Stimulated activated CD4-positive, alpha-beta T cell treated with anti-CD3 and anti-CD28 coated beads, TNF-alpha, amount 100 ng/mL, for 48 hours (primary cell): Measurements from ENCODE around the gene MUC13.

ENCODE experiments used
- DNase-seq, 3 donors: peaks; one replicate each; pipeline ENCODE4 v3.0.0-alpha.2; 2020; ENCODE audit warnings: low read depth in 3 of 3

MUC13 gene

DNA sequence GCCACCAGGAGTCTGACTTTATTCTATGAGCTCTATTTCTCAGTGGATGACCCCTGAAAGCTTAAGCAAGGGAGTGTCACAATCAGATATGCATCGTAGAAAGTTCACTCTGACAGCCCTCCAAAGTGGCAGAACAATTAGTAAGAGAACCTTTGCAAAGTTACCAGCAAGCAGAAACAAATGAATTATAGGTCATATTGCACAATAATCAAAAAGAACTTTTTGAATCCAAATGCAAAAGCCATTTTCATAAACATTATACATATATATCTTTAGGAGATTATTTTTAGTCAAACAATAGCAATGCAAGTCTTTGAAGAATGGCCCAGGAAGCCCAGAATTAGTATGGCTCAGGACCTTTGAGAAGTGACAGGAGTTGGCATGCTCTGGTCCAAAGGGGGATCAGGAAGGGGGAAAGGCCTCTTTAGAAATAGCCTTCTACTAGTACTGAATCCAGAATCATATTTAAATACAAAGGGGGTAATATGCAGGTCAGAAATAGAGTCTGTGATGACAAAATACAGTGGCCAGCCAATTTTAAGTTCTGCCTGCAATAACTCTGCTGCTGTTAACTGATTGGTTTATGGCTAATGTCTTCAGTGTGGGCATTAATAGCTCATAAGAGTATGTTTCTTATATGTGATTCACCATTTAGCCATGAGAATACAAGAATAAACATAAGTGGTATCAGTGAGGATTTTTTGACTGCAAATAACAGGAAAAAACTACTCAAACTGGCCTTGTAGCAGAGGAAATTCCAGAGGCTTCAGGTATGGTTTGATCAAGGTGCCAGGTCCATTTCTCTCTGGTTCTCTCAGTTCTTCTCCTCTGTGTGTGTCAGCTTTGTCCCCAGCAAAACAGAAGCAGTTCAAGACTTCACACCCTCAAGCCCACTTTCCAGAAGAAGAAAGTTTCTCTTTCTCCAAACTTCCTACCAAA lies 30.4 kb downstream of the MUC13 start:
- DNase-seq: no peak

DNA sequence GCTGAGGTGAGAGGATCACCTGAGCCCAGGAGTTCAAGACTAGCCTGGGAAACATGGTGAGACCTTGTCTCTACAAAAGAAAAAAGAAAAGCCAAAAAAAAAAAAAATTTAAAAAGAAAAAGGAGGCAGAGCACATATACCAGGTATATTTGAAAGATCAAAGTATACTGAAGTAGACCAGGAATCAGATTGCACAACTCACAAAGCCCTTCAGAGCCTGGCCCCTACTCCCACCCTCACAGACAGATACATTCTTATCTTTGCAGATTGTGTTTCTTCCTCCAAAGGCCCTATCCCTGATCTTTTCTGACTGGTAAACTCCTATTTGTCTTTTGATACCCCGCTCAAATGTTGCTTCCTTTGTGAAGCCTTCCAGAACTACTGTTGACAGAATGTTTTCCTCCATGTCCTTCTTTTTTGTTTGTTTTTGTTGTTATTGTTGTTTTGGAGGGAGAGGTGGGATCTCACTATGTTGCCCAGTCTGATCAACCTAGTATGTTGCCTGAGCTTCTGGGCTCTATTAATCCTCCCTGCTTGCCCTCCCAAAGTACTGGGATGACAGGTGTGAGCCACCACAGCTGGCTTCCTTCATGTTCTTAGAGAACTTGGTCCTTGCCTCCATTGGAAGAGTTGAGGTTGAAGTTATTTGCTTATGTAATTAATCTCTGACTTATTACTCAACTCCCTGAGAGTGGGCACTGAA lies 37.6 kb downstream of the MUC13 start:
- DNase-seq: no peak

DNA sequence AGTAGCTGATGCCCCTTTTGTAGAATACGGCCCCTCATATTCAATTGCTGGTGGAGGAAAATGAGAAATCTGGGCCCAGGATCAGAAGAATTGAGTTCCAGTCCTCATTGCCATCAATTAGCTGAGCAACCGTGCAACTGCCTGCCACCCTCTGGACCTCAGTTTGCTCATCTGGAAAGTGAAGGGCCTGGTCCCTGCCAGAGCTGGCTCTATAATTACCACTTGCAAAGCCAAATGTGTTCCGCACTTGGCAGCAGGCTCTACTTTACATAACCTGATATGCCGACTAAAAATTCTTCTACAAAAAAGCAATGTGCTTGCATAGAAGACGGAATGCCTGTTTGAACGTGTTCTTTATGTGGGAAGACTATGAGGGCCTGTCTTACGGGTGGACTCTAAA lies 38.8 kb downstream of the MUC13 start:
- no peak for DNase-seq

DNA sequence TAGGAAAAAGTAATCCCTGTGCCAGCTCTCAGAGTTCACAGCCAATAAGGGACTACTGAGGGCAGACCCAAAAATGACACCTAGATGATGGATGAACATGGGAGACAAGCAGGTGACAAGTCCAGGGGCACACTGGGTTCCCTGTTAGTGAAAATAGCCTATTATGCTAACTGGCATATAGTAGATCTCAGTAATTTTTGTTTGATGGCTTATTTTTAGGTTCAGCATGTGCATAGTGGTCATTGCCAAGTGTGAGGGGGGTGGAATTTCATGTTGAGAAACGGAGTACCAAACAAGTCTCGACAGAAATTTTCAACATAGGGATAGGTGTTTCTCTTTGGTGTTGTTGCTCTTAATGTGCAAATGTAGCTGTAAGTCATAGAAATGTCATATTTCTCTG lies 41.0 kb downstream of the MUC13 start:
- DNase-seq: no peak

DNA sequence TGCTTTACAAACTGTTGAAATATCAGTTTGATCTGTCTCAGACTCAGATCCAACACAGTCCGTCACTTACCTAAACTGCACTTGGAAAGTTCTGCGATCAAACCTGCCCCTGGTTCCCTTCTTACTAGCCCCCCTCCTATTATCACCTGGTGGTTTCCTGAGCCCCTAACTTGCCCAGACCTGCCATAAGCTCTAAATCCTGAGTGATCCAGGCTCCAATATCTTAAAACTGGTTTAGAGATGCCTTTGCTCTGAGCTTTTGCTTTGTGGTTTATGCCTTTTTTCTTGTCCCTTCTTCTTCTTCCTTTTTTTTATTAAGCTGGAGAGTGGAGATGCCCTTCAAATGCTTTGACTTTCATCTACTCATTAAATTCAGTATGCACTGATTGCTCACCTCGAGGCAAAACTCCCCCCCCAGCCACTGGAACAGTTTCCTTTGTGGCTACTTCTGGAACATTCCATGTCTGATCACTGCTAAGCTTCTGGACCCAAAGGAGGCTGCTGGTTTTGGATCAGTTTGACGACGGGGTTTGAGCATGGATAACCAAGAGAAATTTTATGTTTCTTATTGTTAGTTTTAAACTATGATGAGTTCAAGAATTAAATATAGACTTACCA lies 43.9 kb downstream of the MUC13 start:
- DNase-seq: no peak

DNA sequence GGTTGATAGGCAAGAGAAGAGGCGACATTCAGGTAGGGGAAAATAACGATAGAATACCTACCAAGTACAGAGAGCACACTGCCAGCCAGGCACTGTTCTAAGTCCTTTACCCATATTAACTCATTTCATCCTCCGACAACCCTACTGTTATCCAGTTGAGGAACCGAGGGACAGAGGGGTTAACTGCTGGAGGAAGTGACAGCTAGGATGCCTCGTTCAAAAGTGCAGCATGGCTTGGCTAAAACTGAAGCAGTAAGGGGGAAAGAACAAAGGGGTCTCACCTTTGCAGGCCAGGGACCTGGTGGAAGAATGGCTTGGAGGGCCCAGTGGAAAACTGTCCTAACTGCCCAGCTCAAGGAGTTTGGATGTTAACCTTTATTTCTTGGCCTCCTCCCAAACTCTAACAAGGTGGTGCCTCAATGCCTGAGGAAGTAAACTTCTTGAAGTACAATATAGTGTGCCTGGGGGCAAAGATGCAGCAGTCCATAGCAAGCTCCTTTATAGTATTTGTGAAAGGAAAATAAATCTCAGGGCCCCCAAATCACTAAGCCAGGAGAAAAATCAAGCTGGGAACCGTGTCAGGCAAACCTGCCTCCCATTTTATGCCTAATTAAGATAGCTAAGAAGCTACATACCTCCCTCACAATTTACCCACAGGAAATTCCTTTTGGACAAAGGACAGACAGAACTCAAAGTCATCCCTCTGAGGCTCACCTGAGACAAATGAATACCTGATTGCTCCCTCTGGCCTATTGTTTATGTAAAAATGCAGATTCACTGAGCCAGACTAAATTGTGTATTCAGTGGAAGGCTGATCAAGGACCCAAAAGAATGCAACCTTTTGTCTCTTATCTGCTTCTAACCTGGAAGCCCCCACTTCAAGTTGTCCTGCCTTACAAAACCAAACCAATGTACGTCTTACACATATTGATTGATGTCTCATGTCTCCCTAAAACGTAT lies 45.8 kb downstream of the MUC13 start:
- no peak for DNase-seq

DNA sequence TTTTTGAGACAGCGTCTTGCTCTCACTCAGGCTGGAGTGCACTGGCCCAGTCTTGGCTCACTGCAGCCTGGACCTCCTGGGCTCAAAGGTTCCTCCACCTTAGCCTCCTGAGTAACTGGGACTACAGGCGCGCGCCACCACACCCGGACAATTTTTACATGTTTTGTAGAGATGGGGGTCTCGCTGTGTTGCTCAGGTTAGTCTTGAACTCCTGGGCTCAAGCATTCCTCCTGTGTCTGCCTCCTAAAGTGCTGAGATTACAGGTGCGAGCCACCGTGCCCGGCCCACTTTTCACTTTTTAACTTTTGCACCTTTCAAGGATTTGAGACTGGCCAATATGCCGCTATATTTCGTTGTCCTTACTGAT lies 46.6 kb downstream of the MUC13 start:
- no peak for DNase-seq

DNA sequence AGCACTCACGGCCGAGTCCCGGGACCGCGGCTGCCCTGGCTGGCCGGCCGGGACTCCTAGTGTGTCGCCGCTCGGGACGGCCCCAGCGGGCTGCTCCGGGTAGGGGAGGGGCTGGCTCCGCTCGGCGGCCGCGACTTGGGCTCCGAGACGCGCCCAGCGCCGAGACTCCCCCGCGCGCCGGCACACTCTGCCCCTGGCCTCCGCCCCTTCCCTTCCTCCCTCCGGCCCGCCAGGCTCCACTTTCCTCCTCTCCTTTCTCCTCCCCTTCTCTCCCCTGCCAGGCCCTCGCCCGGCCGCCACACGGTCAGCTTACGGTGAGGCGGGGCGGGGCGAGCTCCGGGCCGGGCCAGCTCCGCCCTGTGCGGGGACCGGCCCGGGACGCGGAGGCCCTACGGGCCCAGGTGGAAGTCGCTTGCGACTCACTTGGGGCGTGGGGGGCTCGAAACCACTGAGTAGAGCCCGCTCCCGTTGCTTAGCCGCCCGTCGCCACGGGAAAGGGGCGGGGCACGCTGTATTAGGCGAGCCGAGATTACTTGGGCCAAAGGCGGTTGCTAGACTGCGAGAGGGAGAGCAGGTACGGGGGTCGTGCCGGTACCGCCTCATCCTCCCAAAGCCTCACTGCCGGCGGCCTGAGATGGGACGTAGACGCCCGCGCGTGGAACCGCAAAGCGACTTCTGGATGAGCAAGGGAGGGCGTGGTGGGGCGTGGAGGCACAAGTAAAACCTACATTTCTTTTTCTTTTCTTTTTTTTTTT lies 47.2 kb downstream of the MUC13 start, which contains the start of gene ITGB5:
ITGB5 (minus strand) TSS at position 189 of the 755 bp plus-strand sequence. CDS start 365 bp downstream, outside the sequence.
- peak in 1 of 3 donors; percentile 21 for DNase-seq

DNA sequence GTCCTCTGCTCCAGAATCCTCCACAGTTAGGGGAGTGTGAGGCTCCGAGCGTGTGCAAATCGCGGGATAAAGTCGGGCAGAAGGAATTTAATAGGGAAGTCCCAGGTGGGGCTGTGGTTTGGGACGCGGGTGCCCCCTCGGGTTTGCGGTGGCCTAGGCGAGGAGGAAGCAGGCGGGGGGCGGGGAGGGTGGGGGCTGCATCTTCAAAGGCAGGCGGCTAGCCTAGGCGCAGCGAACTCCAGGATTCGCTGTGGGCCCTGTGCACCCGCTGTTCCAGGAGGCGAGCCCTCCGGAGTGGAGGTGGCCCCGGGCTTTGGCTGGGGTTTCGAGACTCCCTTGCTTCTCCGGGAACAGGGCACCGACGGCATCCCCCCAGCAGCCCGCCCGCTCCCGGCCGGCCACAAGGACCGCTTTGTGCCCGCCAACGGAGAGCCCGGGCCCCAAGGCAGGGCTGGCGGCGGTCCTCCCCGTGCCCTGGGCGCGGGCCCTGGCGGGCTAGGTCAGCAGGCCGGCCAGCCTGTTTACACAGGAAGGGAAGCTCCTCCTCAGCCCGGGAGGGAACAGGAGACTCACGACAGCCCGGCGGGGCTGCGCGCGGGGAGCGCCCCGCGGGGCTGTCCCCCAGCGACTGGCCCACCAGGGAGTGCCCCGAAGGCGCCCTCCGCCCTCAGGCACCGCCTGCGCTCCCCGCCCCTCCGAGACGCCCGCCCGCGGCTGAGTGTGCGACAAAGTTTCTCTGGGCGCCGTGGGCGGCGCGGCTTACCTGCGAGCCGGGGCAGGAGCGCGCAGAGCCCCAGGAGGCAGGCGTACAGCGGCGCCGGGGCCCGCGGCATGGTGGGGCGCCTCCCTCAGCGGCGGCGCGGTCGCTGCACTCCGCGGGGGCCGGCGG lies 48.1 kb downstream of the MUC13 start:
- DNase-seq: peak in 1 of 3 donors; percentile 11

DNA sequence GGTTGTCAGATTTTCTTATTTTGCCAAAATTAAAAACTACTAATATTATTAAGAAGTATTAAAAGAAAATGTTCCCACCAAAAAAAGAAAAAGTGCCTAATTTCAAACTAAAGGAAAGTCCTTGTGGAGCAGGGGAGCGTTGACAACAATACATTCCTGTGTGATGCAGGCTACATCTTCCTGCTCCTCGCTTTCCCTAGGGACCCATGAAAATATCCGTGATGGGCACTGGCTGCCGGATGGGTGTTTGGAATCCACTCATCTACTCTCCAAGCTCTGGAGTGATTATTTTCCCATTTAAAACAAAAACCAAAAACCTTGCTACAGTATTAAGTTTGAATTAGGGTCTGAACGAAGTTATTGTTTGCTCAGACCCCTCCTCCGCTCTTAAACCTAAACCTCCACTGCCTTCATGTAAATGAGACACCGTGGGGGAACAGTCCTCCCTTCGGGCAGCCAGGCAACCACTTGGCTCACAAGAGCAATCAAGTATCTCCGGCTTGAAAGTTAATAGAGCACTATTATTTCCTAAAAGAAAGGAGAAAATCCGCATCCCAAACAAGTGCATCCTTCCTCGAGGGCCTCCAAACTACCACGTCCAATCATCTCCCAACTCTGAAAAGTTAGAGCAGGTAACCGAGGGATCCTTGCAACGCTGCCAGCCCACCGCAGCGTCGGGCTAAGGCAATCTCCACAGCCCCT lies 48.9 kb downstream of the MUC13 start:
- DNase-seq: no peak

DNA sequence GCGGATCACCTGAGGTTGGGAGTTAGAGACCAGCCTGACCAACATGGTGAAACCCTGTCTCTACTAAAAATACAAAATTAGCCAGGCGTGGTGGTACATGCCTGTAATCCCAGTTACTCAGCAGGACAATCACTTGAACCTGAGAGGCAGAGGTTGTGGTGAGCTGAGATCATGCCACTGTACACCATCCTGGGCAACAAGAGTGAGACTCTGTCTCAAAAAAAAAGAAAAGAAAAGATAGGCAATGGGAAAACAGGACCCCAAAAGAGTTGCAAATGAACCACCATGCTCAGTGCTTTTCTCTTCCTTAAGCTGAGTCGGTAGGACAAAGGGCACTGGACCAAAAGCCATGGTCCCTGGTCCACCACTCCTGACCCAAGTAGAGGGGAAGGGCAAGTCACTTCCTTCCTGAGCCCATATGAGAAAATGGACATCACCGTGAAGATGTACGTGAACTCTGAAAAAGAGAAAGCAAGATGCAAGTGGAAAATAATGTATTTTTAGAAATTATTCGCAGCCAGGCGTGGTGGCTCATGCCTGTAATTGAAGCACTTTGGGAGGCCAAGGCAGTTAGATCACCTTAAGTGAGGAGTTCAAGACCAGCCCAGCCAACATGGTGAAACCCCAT lies 50.0 kb downstream of the MUC13 start:
- DNase-seq: no peak

DNA sequence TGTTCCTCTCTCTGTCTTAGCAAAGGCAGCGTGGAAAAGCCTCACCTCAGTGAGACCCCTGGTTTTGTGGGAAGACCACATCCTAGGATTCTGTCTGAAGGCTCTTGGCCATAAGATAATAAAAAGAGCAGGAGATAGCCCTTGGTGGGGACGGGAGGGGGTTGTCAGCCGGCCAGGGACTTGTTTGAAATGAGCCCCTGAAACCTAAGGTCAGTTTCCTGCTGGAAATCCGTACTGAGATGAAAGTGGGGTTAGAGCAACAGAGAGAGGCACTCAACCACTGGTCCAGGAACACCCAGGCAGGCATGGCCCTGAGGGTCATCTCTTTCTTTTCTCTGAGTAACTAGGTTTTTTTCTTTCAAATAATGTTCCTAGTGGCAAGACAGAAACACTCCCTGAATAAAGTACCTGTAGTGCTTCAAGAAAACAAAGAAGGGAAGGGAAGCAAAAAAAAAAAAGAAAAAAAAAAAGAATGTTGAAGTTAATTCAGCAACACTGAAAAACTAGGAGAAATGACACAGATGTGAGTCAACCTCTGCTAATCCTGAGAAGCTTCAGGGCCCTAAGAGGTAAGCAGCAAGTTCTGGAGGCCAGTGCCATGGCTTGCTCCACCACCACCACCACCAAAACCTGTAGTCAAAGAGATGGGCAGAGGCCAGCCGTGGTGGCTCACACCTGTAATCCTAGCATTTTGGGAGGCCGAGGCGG lies 50.6 kb downstream of the MUC13 start:
- DNase-seq: no peak

DNA sequence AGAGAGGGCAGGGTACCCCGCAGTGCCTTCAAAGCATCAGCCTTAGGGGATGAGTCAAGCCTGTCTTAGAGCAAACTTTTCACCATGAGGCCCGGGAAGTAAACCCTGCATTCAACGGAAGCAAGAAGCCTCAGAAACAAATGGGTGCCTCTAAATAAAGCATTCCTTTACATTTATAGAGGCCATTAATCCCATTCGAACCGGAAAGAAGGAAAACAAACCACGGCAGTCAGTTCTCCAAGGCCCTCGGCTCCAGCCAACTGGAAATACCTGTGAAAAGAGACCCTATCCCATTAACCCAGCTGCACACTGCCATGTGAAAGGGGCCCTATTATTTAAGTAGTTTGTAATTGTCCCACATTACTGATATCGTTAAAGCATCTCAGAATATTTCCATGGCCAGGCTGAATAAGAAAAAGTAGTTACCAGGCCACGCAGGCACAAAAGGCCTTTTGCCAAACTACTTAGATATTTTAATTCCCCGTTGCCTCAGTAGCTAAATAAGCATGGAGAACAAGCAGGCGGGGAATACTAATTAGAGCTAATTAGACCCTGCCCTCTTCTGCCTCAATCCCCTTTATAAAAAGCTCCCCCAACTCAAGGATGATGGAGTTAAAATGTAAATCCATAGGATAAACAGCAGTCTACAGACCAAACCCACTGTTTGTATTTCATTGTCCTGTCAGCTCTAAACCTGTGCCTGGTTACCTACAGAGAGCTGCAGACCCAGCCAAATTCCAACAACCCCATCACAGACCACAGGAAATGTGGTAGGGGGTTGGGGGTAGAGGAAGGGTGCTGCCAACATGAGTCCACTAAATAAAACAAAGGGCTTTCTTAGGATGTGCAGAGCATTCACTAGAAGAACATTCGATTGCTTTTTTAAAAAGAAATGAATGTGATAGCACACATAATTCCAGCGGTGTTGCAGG lies 51.5 kb downstream of the MUC13 start:
- no peak for DNase-seq

DNA sequence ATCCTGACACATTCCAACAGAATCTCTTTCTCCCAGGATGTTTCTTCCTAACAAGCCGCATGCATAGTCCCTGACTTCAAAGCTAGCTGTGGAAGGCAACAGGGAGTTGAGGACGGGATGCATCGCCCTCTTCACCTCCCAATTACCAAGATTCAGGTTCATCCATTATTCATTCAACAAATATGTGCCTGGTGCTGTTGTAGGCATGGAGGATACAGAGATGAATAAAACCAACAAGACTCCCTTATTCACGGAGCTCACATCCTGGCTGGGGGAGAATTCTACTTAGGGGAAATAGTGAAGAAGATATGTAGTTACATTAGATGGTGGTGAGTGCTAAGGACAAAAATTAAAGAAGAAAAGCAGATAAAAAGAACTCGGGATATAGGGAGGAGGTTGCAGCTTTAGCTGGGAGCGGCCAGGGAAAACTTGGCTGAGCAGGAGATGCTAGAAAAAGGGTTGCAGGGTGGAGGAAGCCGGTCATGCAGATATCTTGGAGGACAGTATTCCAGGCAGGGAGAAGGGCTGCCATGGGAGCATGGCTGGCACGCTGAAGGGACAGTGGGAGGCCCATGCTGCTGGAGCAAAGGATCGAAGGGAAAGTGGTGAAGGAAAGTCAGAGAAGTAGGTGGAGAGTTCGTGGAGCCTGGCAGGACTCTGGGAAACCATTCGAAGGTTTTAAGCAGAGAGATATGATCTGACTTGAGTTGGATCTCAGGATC lies 52.4 kb downstream of the MUC13 start:
- no peak for DNase-seq

DNA sequence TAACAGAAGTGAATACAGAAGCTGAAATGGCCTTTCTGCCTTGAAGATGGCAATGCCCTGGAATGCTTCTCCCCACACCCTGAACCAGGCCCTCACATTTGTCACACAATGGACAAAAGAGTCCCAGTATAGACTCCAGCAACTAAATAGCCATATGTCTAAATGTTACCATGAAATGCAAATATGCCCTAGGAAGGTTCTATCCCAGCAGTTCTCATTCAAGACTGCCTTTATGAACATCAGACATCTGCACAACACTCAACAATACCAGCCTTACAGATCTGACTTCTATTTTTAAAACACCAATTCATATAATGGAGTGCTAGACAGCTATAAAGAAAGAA lies 55.2 kb downstream of the MUC13 start:
- no peak for DNase-seq
